SK-N-SH treated with all-trans-retinoic acid at 6 μM for 48 hours (cell line): Measurements from ENCODE around the gene GP1BB.

Source experiments
- CREB5 ChIP-seq: fragments of 250-450 bp; sonication (Bioruptor Pico); IDR thresholded peaks from 2 replicates; pipeline ENCODE4 v1.5.1; 2020; ENCODE audit warnings: low read depth, mild to moderate bottlenecking, moderate library complexity
- CSDC2 ChIP-seq: fragments of 250-450 bp; sonication (Bioruptor Pico); IDR thresholded peaks from 2 replicates; pipeline ENCODE4 v1.5.0; 2020; ENCODE audit warnings: mild to moderate bottlenecking, moderate library complexity
- ZFP30 ChIP-seq: fragments of 450-650 bp; formaldehyde crosslinking; IDR thresholded peaks from 2 replicates; pipeline ENCODE4 v1.5.0; 2022; ENCODE audit warnings: mild to moderate bottlenecking, moderate library complexity

DNA sequence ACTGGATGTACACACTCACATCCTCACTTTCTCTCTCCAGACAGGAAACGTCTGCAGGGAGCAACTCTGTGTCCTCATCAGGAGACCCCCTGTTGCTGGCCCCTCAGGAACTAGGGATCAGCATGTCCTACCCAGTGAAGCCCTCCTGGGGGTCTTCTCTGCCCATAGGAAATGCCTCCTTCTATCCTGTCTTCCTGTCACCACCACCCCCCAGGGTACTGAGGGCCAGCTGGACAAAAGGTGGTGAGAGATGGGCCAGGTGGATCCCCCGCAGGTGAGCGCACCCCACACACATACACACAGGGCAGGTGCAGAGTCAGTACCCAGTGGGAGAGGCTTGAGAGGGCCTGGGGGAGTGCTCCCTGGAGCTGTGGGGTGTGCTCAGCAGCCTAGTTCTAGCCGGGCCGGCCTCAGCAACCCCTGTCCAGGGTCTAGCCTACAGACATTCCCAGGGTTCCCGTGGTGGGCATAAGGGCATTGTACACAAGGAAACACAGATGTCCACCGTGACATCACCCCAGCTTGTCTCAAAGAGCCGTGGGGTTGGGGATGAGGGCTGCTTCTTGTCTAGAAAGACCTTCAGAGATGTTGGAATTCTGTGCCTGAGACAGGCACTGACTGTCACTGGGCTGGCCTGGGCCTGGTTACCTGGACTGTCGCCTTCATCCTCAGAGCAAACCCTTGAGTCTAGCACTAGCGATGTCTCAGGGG is 9.2 kb downstream of the GP1BB start:
- no peak for TF ChIP-seq CREB5 (CRISPR knock-in tag)
- TF ChIP-seq CSDC2 (CRISPR knock-in tag): no peak
- TF ChIP-seq ZFP30 (CRISPR knock-in tag): no peak
